Lower leg skin (tissue), 3 donors: Measurements from ENCODE around the gene CHST15.

ENCODE experiments used
- CTCF ChIP-seq, 3 donors: fragments of 450-650 bp; IDR thresholded peaks; one replicate each; pipeline ENCODE4 v1.5.1; 2016; ENCODE audit warnings: antibody characterized with exemption in 3 of 3, mild to moderate bottlenecking in 3 of 3, moderate library complexity in 2 of 3
- POLR2A ChIP-seq, 2 donors: fragments of 450-650 bp; IDR thresholded peaks; one replicate each; pipeline ENCODE4 v1.6.1; 2016 to 2017; ENCODE audit warnings: antibody characterized with exemption in 2 of 2, mild to moderate bottlenecking in 1 of 2, moderate library complexity in 1 of 2

DNA sequence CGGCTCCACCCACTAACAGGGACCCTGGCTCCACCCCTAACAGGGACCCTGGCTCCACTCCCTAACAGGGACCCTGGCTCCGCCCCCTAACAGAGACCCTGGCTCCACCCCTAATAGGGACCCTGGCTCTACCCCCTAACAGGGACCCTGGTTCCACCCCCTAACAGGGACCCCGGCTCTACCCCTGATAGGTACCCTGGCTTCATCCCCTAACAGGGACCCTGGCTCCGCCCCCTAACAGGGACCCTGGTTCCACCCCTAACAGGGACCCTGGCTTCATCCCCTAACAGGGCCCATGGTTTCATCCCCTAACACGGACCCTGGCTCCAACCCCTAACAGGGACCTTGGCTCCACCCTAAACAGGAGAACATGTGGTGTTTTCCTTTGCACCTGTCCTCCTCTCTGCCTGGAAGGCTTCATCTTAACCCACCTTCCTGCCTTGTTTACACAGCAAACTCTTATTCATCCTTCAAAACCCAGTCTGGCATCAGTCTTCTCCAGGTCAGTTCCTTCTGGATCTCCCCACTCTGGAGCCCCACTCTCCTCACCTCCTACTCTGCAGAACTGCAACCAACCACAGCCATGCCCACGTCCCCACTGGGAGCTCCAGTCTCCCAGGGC, 58.0 kb downstream of the CHST15 start:
- TF ChIP-seq CTCF (IDR thresholded peaks at IDR 0.05): no peak
- no peak for TF ChIP-seq POLR2A (IDR thresholded peaks at IDR 0.05)
